Stomach smooth muscle (tissue), 2 donors: ENCODE measurements around the gene CSNK1G2.

Experiments used
- H3K27ac ChIP-seq: one replicate; pipeline ENCODE4 v1.7.0; 2013; ENCODE audit warnings: mild to moderate bottlenecking, low read length, inconsistent platforms
- H3K27me3 ChIP-seq, 2 donors: one replicate each; pipeline ENCODE4 v1.7.0; 2013; ENCODE audit warnings: low read length in 2 of 2; ENCODE audit not compliant: insufficient read depth in 2 of 2, control insufficient read depth in 1 of 2
- H3K36me3 ChIP-seq, 2 donors: one replicate each; pipeline ENCODE4 v1.7.0; 2013; ENCODE audit warnings: low read length in 2 of 2; ENCODE audit not compliant: control insufficient read depth in 2 of 2, insufficient read depth in 2 of 2
- H3K4me1 ChIP-seq: one replicate; pipeline ENCODE4 v1.7.0; 2013; ENCODE audit warnings: low read length; ENCODE audit not compliant: control insufficient read depth, insufficient read depth
- H3K4me3 ChIP-seq, 2 donors: one replicate each; pipeline ENCODE4 v1.7.0; 2013; ENCODE audit warnings: low read length in 2 of 2
- H3K9ac ChIP-seq, 2 donors: one replicate each; pipeline ENCODE4 v1.7.0; 2013; ENCODE audit warnings: low read length in 2 of 2, mild to moderate bottlenecking in 1 of 2
- H3K9me3 ChIP-seq, 2 donors: one replicate each; pipeline ENCODE4 v1.7.0; 2013; ENCODE audit warnings: low read length in 2 of 2; ENCODE audit not compliant: control insufficient read depth in 2 of 2
- donor health status: healthy.
- donor health status: Pancreatic carcinoma.

CSNK1G2 gene

GRCh38 chr19:1970003-1970805, 29.2 kb downstream of the CSNK1G2 start:
- H3K9ac ChIP-seq, result no peak overlapping the region
- no peaks in the 10 kb centered on the region for H3K9me3 ChIP-seq
- no peaks in the 10 kb centered on the region for H3K4me1 ChIP-seq
- H3K36me3 ChIP-seq, result peaks cover 4 to 7% of the 10 kb centered on the region in 2 donors
- H3K4me3 ChIP-seq, result no peak overlapping the region
- H3K27ac ChIP-seq, result no peak overlapping the region
- no peaks in the 10 kb centered on the region for H3K27me3 ChIP-seq

GRCh38 chr19:1970806-1971502, 30.0 kb downstream of the CSNK1G2 start:
- H3K27ac ChIP-seq, result no peak overlapping the region
- peaks cover 4 to 7% of the 10 kb centered on the region in 2 donors for H3K36me3 ChIP-seq
- H3K4me1 ChIP-seq, result no peaks in the 10 kb centered on the region
- no peak overlapping the region for H3K4me3 ChIP-seq
- no peaks in the 10 kb centered on the region for H3K9me3 ChIP-seq
- no peaks in the 10 kb centered on the region for H3K27me3 ChIP-seq
- H3K9ac ChIP-seq, result no peak overlapping the region

GRCh38 chr19:1974381-1975161, 33.6 kb downstream of the CSNK1G2 start:
- no peak overlapping the region for H3K4me3 ChIP-seq
- no peaks in the 10 kb centered on the region for H3K27me3 ChIP-seq
- no peak overlapping the region for H3K9ac ChIP-seq
- H3K36me3 ChIP-seq, result peaks cover under 1 to 8% of the 10 kb centered on the region in 2 donors
- no peaks in the 10 kb centered on the region for H3K9me3 ChIP-seq
- no peak overlapping the region for H3K27ac ChIP-seq
- H3K4me1 ChIP-seq, result no peaks in the 10 kb centered on the region

- Histone ChIP-seq H3K27me3 (no peaks in the 10 kb centered on the region), H3K4me1 (no peaks in the 10 kb centered on the region), H3K9ac (no peak overlapping the region), H3K36me3 (peaks cover 0 to 8% of the 10 kb centered on the region in 2 donors), H3K4me3 (no peak overlapping the region), H3K27ac (no peak overlapping the region), H3K9me3 (no peaks in the 10 kb centered on the region)
These were observed 34.1 kb downstream of the CSNK1G2 start for GRCh38 chr19:1975162-1975480.

GRCh38 chr19:1977120-1977519, 36.1 kb downstream of the CSNK1G2 start:
- Histone ChIP-seq H3K9ac (no peak overlapping the region), H3K9me3 (no peaks in the 10 kb centered on the region), H3K36me3 (peaks cover 6 to 10% of the 10 kb centered on the region in 2 donors), H3K27ac (no peak overlapping the region), H3K4me3 (no peak overlapping the region), H3K4me1 (no peaks in the 10 kb centered on the region), H3K27me3 (no peaks in the 10 kb centered on the region)

GRCh38 chr19:1978346-1978894, 37.4 kb downstream of the CSNK1G2 start:
- no peak overlapping the region for H3K4me3 ChIP-seq
- H3K9ac ChIP-seq, result no peak overlapping the region
- H3K4me1 ChIP-seq, result no peaks in the 10 kb centered on the region
- no peak overlapping the region for H3K27ac ChIP-seq
- no peaks in the 10 kb centered on the region for H3K27me3 ChIP-seq
- peaks cover 6 to 10% of the 10 kb centered on the region in 2 donors for H3K36me3 ChIP-seq
- H3K9me3 ChIP-seq, result no peaks in the 10 kb centered on the region

- Histone ChIP-seq H3K4me1 (no peaks in the 10 kb centered on the region), H3K9ac (no peak overlapping the region), H3K4me3 (no peak overlapping the region), H3K9me3 (no peaks in the 10 kb centered on the region), H3K27ac (no peak overlapping the region), H3K36me3 (peaks cover 6 to 10% of the 10 kb centered on the region in 2 donors), H3K27me3 (no peaks in the 10 kb centered on the region)
These were observed 38.0 kb downstream of the CSNK1G2 start for GRCh38 chr19:1979017-1979416.

GRCh38 chr19:1979642-1980041, 38.7 kb downstream of the CSNK1G2 start:
- Histone ChIP-seq H3K9me3 (no peaks in the 10 kb centered on the region), H3K4me3 (no peak overlapping the region), H3K36me3 (peaks cover 6 to 10% of the 10 kb centered on the region in 2 donors), H3K9ac (no peak overlapping the region), H3K27me3 (no peaks in the 10 kb centered on the region), H3K4me1 (no peaks in the 10 kb centered on the region), H3K27ac (no peak overlapping the region)

GRCh38 chr19:1980091-1980808, 39.3 kb downstream of the CSNK1G2 start:
- H3K9ac ChIP-seq, result no peak overlapping the region
- H3K27me3 ChIP-seq, result no peaks in the 10 kb centered on the region
- peaks cover 9 to 13% of the 10 kb centered on the region in 2 donors for H3K36me3 ChIP-seq
- H3K9me3 ChIP-seq, result no peaks in the 10 kb centered on the region
- no peak overlapping the region for H3K4me3 ChIP-seq
- H3K27ac ChIP-seq, result no peak overlapping the region
- no peaks in the 10 kb centered on the region for H3K4me1 ChIP-seq

- Histone ChIP-seq H3K27ac (no peak overlapping the region), H3K9ac (no peak overlapping the region), H3K9me3 (no peaks in the 10 kb centered on the region), H3K4me3 (no peak overlapping the region), H3K27me3 (no peaks in the 10 kb centered on the region), H3K36me3 (peaks cover 9 to 15% of the 10 kb centered on the region in 2 donors), H3K4me1 (no peaks in the 10 kb centered on the region)
These were observed 39.8 kb downstream of the CSNK1G2 start for GRCh38 chr19:1980809-1981181.
